B cell (primary cell): ENCODE data around the gene SLC9C2.

ENCODE experiments used
- EZH2 ChIP-seq: IDR thresholded peaks from 2 replicates; pipeline ENCODE4 v1.6.1; 2012; ENCODE audit warnings: borderline replicate concordance, low read depth, mild to moderate bottlenecking, moderate library complexity, low read length; ENCODE audit not compliant: insufficient read depth, poor library complexity, severe bottlenecking
- TF ChIP-seq, protein P1 (sequence below): fragments of 200-600 bp; IDR thresholded peaks from one replicate; pipeline ENCODE4 v1.8.0; 2022; ENCODE audit warnings: antibody characterized with exemption, mild to moderate bottlenecking

DNA sequence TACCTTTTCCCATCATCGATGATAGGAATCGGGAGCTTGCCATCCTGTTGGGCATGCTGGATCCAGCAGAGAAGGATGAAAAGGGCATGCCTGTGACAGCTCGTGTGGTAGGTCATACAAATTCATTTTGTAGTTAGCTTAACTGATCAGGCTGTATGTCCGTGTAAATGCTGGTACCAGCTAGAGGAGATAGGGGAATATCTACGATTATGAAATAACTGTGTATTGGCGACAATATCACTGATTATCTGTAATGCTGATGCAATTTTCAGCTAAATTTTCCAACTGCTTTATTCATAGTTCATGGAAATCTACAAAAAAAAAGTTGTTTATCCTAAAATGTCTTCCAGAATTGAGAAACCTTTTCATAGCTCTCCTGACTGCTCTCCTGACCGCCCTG is 117.5 kb downstream of the SLC9C2 start:
- TF ChIP-seq, protein P1, sequence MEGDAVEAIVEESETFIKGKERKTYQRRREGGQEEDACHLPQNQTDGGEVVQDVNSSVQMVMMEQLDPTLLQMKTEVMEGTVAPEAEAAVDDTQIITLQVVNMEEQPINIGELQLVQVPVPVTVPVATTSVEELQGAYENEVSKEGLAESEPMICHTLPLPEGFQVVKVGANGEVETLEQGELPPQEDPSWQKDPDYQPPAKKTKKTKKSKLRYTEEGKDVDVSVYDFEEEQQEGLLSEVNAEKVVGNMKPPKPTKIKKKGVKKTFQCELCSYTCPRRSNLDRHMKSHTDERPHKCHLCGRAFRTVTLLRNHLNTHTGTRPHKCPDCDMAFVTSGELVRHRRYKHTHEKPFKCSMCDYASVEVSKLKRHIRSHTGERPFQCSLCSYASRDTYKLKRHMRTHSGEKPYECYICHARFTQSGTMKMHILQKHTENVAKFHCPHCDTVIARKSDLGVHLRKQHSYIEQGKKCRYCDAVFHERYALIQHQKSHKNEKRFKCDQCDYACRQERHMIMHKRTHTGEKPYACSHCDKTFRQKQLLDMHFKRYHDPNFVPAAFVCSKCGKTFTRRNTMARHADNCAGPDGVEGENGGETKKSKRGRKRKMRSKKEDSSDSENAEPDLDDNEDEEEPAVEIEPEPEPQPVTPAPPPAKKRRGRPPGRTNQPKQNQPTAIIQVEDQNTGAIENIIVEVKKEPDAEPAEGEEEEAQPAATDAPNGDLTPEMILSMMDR: no peak
- TF ChIP-seq EZH2: no peak
